Adrenal gland (tissue), 12 donors: ENCODE results near the gene MAPK11. TPM values are rescaled to one million over a fixed set of nuclear protein-coding genes. Genes with fewer than 3 reads are reported as not detected.

Source experiments
- DNase-seq, 7 donors: peaks; one replicate each; pipeline ENCODE4 v3.0.0-alpha.2; 2019 to 2020
- H3K27ac ChIP-seq, 5 donors: fragments of 200-600 bp; sonication (generic) in 4 of 5; 1 replicate in 3 of 5; 2 replicates in 2 of 5; pipeline versions ENCODE4 v1.5.1 to v1.8.0; 2016 to 2020; ENCODE audit warnings: mild to moderate bottlenecking in 1 of 5
- H3K27me3 ChIP-seq: fragments of 200-600 bp; 2 replicates; pipeline ENCODE4 v1.8.0; 2021
- H3K36me3 ChIP-seq, 2 donors: fragments of 200-600 bp; replicated peaks in 1 of 2; 1 replicate in 1 of 2; 2 replicates in 1 of 2; pipeline versions ENCODE4 v1.5.1 to v1.8.0; 2018 to 2022
- H3K4me1 ChIP-seq, 2 donors: fragments of 200-600 bp; replicated peaks in 1 of 2; 1 replicate in 1 of 2; 2 replicates in 1 of 2; pipeline versions ENCODE4 v1.5.1 to v1.8.0; 2018 to 2021
- H3K4me3 ChIP-seq, 4 donors: fragments of 200-600 bp; sonication (generic) in 3 of 4; one replicate each; pipeline ENCODE4 v1.5.1; 2016 to 2018
- H3K9me3 ChIP-seq, 3 donors: fragments of 200-600 bp; sonication (generic) in 1 of 3; replicated peaks in 1 of 3; 1 replicate in 2 of 3; 2 replicates in 1 of 3; pipeline versions ENCODE4 v1.5.1 to v1.8.0; 2016 to 2021
- POLR2A ChIP-seq, 2 donors: fragments of 450-650 bp; IDR thresholded peaks; one replicate each; pipeline ENCODE4 v1.6.1; 2017; ENCODE audit warnings: antibody characterized with exemption in 2 of 2, mild to moderate bottlenecking in 2 of 2, moderate library complexity in 1 of 2
- WGBS, 4 donors: extraction: QIAGEN DNeasy Blood & Tissue Kit in 2 of 4; methylation state at CpG; one replicate each; pipeline versions ENCODE4 v1.1.5 to v1.1.7; 2013 to 2017; 5-methylcytosine and 5-hydroxymethylcytosine counted together
- intact Hi-C, 2 donors: fragments of 100-400 bp; cut with DNase I; formaldehyde crosslinking; loops; one replicate each; pipeline versions ENCODE4 v1.14.1 to v1.15.0; 2022 to 2023
- polyA plus RNA-seq, 3 donors: library from polyadenylated mRNA; stranded (reverse); fragments of 200-250 nt in 2 of 3; fragments of 350-450 nt in 1 of 3; fragmentation: Illumina TruSeq in 1 of 3; extraction: RNeasy Lipid Tissue Mini Kit (QIAGEN cat#74804) in 1 of 3; gene quantifications; one replicate each; pipeline ENCODE4 v1.2.3, GENCODE V29; 2013 to 2014
- total RNA-seq, 9 donors: library from RNA; depleted of rRNA in 4 of 9; stranded (reverse); fragments of >200 nt in 4 of 9; fragments of 120-200 nt in 1 of 9; fragmentation: NEBNext Ultra II Directional in 1 of 9; extraction: Animal tissue kit (Norgen Biotek cat#: 25700) in 1 of 9; gene quantifications; one replicate each; pipeline versions ENCODE4 v1.1.0 to v1.2.4, GENCODE V29; 2013 to 2023
- TF ChIP-seq, protein P1 (sequence below), 6 experiments: fragments of 450-650 bp in 4 of 6; fragments of 200-600 bp in 2 of 6; sonication (generic) in 1 of 6; IDR thresholded peaks; 1 replicate in 5 of 6; 2 replicates in 1 of 6; pipeline versions ENCODE4 v1.5.1 to v1.8.0; 2016 to 2021; ENCODE audit warnings: antibody characterized with exemption in 6 of 6, mild to moderate bottlenecking in 2 of 6, moderate library complexity in 1 of 6
- donor health status: healthy with polysubstance abuse.
- donor health status: Bipolar disorder and iron deficiency.
- donor health status: DM: yes; HTN: yes; CAD: no.
- donor health status: DM: no; HTN: no; CAD: no.
- donor health status: DM: no; HTN: no; CAD: no.
- donor health status: DM: yes; HTN: yes; CAD: no.

The MAPK11 gene
- total and polyA plus RNA-seq, 12 donors: 2.0 to 29.5 (median 6.7) TPM

DNA sequence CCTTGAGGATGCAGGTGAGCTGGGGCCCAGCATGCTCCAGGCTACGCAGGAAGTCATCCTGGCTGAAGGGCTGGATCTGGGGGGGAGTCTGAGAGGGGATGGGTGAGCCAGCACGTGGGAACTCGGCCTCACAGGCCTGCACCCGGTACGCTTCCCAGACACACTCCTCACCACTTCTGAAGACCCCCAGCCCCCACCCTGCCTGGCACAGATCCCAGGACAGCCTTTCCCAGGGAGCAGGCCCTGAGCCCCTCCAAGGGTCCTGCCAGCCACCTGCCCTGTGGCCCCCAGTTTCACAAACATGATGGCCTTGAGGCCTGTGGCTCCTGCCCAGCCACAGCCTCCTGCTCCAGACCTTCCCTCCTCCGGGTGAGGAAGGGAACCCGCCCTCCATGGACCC lies 42.8 kb upstream of the MAPK11 start:
- Histone ChIP-seq H3K9me3 (no peaks in the 10 kb centered on the region), H3K27ac (no peak overlapping the region), H3K4me1 (peaks cover 26% of the 10 kb centered on the region in 2 donors), H3K27me3 (no peaks in the 10 kb centered on the region), H3K36me3 (no peaks in the 10 kb centered on the region), H3K4me3 (no peak overlapping the region)
- intact Hi-C loops: no loop called here
- peak in 1 of 7 donors; percentile 24 for DNase-seq
- TF ChIP-seq, protein P1, sequence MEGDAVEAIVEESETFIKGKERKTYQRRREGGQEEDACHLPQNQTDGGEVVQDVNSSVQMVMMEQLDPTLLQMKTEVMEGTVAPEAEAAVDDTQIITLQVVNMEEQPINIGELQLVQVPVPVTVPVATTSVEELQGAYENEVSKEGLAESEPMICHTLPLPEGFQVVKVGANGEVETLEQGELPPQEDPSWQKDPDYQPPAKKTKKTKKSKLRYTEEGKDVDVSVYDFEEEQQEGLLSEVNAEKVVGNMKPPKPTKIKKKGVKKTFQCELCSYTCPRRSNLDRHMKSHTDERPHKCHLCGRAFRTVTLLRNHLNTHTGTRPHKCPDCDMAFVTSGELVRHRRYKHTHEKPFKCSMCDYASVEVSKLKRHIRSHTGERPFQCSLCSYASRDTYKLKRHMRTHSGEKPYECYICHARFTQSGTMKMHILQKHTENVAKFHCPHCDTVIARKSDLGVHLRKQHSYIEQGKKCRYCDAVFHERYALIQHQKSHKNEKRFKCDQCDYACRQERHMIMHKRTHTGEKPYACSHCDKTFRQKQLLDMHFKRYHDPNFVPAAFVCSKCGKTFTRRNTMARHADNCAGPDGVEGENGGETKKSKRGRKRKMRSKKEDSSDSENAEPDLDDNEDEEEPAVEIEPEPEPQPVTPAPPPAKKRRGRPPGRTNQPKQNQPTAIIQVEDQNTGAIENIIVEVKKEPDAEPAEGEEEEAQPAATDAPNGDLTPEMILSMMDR (IDR thresholded peaks at IDR 0.05): no peak
- TF ChIP-seq POLR2A (IDR thresholded peaks at IDR 0.05): no peak
- 80 to 86% (median 83%) methylated on average over 3 to 7 of the region's 7 CpGs for WGBS, 4 donors

DNA sequence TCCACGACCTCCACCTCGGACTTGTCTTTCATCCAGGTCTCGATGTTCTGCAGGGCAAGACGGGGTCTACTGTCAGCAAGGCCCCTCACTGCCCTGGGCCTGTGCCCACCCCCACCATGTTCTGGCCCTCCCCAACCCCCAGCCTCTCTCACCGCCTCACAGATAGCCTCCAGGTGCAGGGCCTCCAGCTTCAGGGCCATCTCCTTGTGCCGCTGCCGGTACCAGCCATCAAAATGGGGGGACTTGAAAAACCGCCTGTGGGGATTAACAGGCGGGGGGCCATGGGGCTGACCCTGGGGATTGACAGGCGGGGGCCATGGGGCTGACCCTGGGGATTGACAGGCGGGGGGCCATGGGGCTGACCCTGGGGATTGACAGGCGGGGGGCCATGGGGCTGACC lies 42.2 kb upstream of the MAPK11 start:
- Histone ChIP-seq H3K4me3 (no peak overlapping the region), H3K27ac (no peak overlapping the region), H3K9me3 (no peaks in the 10 kb centered on the region), H3K27me3 (no peaks in the 10 kb centered on the region), H3K36me3 (no peaks in the 10 kb centered on the region), H3K4me1 (peaks cover 29 to 30% of the 10 kb centered on the region in 2 donors)
- no peak for DNase-seq
- WGBS, 4 donors: 94 to 98% (median 95%) methylated on average over 5 to 12 of the region's 12 CpGs; no CpG with 5 or more reads in 1 of the 4 donors
- intact Hi-C loops: no loop called here
- TF ChIP-seq, protein P1 (IDR thresholded peaks at IDR 0.05): no peak
- TF ChIP-seq POLR2A (IDR thresholded peaks at IDR 0.05): no peak

DNA sequence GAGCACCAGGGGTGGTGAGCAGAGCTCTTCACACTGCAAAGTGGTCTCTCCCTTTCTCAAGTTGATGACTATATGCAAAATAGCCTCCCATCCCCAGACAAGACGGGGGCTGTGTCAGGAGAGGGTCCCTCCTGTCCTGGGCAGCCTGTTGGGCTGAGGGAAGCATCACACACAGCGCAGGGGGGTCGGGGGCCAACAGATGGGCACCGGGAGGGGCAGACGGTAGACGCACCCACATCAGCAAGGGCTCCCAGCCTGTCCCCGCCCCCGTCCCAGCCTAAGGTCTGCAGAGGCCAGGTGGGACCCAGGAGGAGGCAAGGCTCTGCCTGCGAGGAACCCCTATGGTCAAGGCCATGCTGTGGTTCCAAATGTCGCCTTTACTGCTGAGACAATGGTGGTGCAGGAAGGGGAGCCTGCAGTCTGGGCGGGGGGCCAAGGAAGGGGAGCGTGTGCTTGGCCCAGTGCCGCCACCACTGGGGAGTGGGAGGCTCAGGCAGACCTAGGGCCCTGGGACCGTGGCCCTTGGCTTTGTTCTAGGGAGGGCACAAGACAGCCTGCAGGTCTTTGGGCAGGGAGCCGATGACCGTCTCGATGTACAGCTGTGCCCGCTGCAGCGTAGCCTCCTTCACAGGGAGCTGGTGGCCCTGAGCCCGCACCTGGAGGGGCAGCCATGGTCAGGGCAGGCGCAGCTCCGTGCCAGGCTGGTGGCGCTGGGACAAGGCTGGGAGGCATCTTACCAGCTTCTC lies 41.6 kb upstream of the MAPK11 start:
- Histone ChIP-seq H3K27ac (no peak overlapping the region), H3K9me3 (no peaks in the 10 kb centered on the region), H3K27me3 (no peaks in the 10 kb centered on the region), H3K4me3 (no peak overlapping the region), H3K36me3 (no peaks in the 10 kb centered on the region), H3K4me1 (peaks cover 29 to 30% of the 10 kb centered on the region in 2 donors)
- TF ChIP-seq, protein P1 (IDR thresholded peaks at IDR 0.05): no peak
- TF ChIP-seq POLR2A (IDR thresholded peaks at IDR 0.05): no peak
- WGBS, 4 donors: 83 to 96% (median 93%) methylated on average over 4 to 23 of the region's 23 CpGs
- intact Hi-C loops: no loop called here
- DNase-seq: no peak

DNA sequence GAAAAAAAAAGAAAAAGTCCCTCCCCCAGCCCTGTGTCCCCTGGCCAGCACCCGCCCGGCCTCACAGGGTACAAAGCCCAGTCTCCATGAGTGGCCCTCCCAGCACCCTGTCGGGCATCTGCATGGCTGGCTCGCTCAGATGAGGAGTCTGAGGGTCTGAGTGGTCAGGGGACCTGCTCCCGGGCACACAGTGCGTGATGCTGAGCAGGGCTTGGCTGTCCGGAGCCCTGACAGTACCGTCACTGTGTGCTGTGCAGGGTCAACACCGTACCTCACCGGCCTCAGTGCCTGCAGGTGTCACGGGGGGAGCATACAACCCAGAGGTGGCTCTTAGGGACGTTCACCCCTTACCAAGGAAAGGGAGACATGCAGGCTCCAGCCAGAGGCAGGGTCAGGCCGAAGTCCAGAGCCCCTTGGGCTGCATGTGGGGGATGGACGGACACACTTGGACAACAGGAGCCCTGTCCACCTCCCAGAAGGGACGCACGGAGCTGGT lies 40.8 kb upstream of the MAPK11 start:
- TF ChIP-seq, protein P1 (IDR thresholded peaks at IDR 0.05): no peak
- TF ChIP-seq POLR2A (IDR thresholded peaks at IDR 0.05): no peak
- Histone ChIP-seq H3K36me3 (no peaks in the 10 kb centered on the region), H3K4me3 (no peak overlapping the region), H3K27me3 (no peaks in the 10 kb centered on the region), H3K4me1 (peaks cover 31 to 33% of the 10 kb centered on the region in 2 donors), H3K27ac (no peak overlapping the region), H3K9me3 (no peaks in the 10 kb centered on the region)
- 88 to 98% (median 95%) methylated on average over 10 to 16 of the region's 16 CpGs for WGBS, 4 donors
- intact Hi-C loops: no loop called here
- DNase-seq: no peak
